ENCODE measurements around the gene TTC9C. TPM values are rescaled to one million over a fixed set of nuclear protein-coding genes. Genes with fewer than 3 reads are reported as not detected.

Gene TTC9C
- total and polyA plus RNA-seq, 2 donors (not counting 3 experiments of a cell fraction or from before 2014, with no cell fraction given) = 27.4 to 43.5 TPM

DNA sequence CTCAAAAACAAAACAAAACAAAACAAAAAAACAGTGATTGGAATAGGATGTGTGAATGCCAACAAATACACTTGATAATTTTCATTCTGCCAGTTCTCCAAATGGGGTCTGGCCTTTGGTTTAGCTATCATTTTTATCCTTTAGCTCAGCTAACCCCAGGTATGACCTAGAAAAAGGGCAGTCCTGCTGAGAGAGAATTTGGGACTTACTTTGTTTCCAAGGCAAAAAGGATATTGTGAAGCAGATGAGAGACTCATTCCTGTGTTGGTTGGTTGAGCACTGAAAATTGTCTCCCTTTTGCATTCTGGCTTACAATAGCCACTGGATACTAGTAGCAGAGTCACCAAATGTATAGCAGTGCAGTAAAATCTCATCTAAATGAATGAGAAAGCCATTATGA lies 8.9 kb downstream of the TTC9C start:
- no peak overlapping the region for H3K4me2 ChIP-seq (ENCODE audit: insufficient read depth, low read length)
- H3K36me3 ChIP-seq (ENCODE audit: control insufficient read depth in 2 of 2, extremely low read depth in 1 of 2, insufficient read depth in 2 of 2, low read length in 2 of 2) = peaks cover 10 to 13% of the 10 kb centered on the region in 2 experiments
- no peak for TF ChIP-seq POLR2AphosphoS5 (IDR thresholded peaks at IDR 0.05; ENCODE audit: insufficient read depth, low read depth, low read length)
- TF ChIP-seq, protein P1, sequence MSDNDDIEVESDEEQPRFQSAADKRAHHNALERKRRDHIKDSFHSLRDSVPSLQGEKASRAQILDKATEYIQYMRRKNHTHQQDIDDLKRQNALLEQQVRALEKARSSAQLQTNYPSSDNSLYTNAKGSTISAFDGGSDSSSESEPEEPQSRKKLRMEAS (IDR thresholded peaks at IDR 0.05; ENCODE audit: insufficient read depth, insufficient read length) = no peak
- TF ChIP-seq FOS (IDR thresholded peaks at IDR 0.05; ENCODE audit: borderline replicate concordance, insufficient read depth, low read length) = no peak
- no peak for TF ChIP-seq JUN (IDR thresholded peaks at IDR 0.05; ENCODE audit: borderline replicate concordance, insufficient read depth, insufficient read length, low read depth)
- no peak for TF ChIP-seq EZH2 (IDR thresholded peaks at IDR 0.05; ENCODE audit: borderline replicate concordance, low read depth, low read length, severe bottlenecking)
- no peak for TF ChIP-seq GATA2 (IDR thresholded peaks at IDR 0.05; ENCODE audit: insufficient read depth, insufficient read length, low read depth, low read length)
- no peak for TF ChIP-seq POLR2A (IDR thresholded peaks at IDR 0.05; ENCODE audit: low read depth, low read length)
- TF ChIP-seq, protein P2, sequence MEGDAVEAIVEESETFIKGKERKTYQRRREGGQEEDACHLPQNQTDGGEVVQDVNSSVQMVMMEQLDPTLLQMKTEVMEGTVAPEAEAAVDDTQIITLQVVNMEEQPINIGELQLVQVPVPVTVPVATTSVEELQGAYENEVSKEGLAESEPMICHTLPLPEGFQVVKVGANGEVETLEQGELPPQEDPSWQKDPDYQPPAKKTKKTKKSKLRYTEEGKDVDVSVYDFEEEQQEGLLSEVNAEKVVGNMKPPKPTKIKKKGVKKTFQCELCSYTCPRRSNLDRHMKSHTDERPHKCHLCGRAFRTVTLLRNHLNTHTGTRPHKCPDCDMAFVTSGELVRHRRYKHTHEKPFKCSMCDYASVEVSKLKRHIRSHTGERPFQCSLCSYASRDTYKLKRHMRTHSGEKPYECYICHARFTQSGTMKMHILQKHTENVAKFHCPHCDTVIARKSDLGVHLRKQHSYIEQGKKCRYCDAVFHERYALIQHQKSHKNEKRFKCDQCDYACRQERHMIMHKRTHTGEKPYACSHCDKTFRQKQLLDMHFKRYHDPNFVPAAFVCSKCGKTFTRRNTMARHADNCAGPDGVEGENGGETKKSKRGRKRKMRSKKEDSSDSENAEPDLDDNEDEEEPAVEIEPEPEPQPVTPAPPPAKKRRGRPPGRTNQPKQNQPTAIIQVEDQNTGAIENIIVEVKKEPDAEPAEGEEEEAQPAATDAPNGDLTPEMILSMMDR (IDR thresholded peaks at IDR 0.05; ENCODE audit: extremely low read depth in 1 of 2, insufficient read depth in 1 of 2, low read depth in 1 of 2, low read length in 2 of 2) = no peak
- TF ChIP-seq MYC (IDR thresholded peaks at IDR 0.05; ENCODE audit: low read depth, low read length) = no peak
- DNase-seq (ENCODE audit: low read depth, low spot score) = no peak
- dilution Hi-C loops (cut with MboI; ENCODE audit: extremely low pct_ligation_motif_present, low sequenced_read_pairs) (no loop called here), intact Hi-C loops (cut with micrococcal nuclease) (no loop called here)
- H3K9ac ChIP-seq (replicated peaks; ENCODE audit: extremely low read depth, insufficient read depth, low read length) = no peak overlapping the region
- no peaks in the 10 kb centered on the region for H3K9me3 ChIP-seq (replicated peaks; ENCODE audit: control insufficient read depth, insufficient read depth, low read length)
- no TSS peak for BruUV-seq (replicated peaks)
- H3K27me3 ChIP-seq (ENCODE audit: control insufficient read depth in 2 of 2, insufficient read depth in 2 of 2, low read length in 2 of 2) = no peaks in the 10 kb centered on the region
- no peak for FAIRE-seq
- H3K4me3 ChIP-seq (replicated peaks in 1 of 3; ENCODE audit: insufficient read depth in 1 of 3, low read depth in 1 of 3, low read length in 3 of 3) = no peak overlapping the region
- POLR2A ChIA-PET = no interaction called here
- H4K20me1 ChIP-seq (replicated peaks; ENCODE audit: control insufficient read depth, extremely low read depth, insufficient read depth, low read length) = no peaks in the 10 kb centered on the region
- CTCF ChIA-PET = no interaction called here
- H3K79me2 ChIP-seq (ENCODE audit: control insufficient read depth, insufficient read depth, low read length) = peaks cover 9% of the 10 kb centered on the region
- H2AFZ ChIP-seq (ENCODE audit: low read depth, low read length) = no peak overlapping the region
- H3K9me1 ChIP-seq (replicated peaks; ENCODE audit: control insufficient read depth, extremely low read depth, insufficient read depth, low read length) = no peaks in the 10 kb centered on the region
- H3K27ac ChIP-seq (ENCODE audit: insufficient read depth, low read depth, low read length) = no peak overlapping the region
- no peaks in the 10 kb centered on the region for H3K4me1 ChIP-seq (ENCODE audit: control insufficient read depth, extremely low read depth, insufficient read depth, low read length)
